Measurements from ENCODE around the gene BMPER. TPM values are rescaled to one million over a fixed set of nuclear protein-coding genes. Genes with fewer than 3 reads are reported as not detected.

BMPER gene
- total and polyA plus RNA-seq, 2 of the 8 experiments (the other 6 are each of a cell fraction or from before 2014, with no cell fraction given), result 0.33 to 0.69 TPM

DNA sequence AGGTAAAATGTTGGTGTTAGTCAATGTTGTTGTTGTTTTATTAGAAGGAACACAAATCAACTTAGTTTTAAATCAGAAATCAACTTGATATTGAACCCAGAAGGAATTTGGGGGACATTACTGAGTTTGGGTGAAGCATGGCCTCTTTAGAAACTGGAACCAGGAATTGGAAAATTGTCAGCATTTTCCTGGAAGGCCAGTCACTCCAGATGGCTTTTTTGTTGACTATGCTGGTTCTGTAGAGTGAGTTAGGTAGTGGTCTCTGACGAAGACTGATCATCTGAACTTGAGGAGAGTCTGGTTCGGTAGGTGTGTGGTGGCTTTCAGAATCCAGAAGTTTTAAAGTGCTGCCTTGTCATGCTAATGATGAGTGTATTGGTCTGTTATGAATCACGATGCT, 111.5 kb downstream of the BMPER start (continued):
- TF ChIP-seq, protein P1, sequence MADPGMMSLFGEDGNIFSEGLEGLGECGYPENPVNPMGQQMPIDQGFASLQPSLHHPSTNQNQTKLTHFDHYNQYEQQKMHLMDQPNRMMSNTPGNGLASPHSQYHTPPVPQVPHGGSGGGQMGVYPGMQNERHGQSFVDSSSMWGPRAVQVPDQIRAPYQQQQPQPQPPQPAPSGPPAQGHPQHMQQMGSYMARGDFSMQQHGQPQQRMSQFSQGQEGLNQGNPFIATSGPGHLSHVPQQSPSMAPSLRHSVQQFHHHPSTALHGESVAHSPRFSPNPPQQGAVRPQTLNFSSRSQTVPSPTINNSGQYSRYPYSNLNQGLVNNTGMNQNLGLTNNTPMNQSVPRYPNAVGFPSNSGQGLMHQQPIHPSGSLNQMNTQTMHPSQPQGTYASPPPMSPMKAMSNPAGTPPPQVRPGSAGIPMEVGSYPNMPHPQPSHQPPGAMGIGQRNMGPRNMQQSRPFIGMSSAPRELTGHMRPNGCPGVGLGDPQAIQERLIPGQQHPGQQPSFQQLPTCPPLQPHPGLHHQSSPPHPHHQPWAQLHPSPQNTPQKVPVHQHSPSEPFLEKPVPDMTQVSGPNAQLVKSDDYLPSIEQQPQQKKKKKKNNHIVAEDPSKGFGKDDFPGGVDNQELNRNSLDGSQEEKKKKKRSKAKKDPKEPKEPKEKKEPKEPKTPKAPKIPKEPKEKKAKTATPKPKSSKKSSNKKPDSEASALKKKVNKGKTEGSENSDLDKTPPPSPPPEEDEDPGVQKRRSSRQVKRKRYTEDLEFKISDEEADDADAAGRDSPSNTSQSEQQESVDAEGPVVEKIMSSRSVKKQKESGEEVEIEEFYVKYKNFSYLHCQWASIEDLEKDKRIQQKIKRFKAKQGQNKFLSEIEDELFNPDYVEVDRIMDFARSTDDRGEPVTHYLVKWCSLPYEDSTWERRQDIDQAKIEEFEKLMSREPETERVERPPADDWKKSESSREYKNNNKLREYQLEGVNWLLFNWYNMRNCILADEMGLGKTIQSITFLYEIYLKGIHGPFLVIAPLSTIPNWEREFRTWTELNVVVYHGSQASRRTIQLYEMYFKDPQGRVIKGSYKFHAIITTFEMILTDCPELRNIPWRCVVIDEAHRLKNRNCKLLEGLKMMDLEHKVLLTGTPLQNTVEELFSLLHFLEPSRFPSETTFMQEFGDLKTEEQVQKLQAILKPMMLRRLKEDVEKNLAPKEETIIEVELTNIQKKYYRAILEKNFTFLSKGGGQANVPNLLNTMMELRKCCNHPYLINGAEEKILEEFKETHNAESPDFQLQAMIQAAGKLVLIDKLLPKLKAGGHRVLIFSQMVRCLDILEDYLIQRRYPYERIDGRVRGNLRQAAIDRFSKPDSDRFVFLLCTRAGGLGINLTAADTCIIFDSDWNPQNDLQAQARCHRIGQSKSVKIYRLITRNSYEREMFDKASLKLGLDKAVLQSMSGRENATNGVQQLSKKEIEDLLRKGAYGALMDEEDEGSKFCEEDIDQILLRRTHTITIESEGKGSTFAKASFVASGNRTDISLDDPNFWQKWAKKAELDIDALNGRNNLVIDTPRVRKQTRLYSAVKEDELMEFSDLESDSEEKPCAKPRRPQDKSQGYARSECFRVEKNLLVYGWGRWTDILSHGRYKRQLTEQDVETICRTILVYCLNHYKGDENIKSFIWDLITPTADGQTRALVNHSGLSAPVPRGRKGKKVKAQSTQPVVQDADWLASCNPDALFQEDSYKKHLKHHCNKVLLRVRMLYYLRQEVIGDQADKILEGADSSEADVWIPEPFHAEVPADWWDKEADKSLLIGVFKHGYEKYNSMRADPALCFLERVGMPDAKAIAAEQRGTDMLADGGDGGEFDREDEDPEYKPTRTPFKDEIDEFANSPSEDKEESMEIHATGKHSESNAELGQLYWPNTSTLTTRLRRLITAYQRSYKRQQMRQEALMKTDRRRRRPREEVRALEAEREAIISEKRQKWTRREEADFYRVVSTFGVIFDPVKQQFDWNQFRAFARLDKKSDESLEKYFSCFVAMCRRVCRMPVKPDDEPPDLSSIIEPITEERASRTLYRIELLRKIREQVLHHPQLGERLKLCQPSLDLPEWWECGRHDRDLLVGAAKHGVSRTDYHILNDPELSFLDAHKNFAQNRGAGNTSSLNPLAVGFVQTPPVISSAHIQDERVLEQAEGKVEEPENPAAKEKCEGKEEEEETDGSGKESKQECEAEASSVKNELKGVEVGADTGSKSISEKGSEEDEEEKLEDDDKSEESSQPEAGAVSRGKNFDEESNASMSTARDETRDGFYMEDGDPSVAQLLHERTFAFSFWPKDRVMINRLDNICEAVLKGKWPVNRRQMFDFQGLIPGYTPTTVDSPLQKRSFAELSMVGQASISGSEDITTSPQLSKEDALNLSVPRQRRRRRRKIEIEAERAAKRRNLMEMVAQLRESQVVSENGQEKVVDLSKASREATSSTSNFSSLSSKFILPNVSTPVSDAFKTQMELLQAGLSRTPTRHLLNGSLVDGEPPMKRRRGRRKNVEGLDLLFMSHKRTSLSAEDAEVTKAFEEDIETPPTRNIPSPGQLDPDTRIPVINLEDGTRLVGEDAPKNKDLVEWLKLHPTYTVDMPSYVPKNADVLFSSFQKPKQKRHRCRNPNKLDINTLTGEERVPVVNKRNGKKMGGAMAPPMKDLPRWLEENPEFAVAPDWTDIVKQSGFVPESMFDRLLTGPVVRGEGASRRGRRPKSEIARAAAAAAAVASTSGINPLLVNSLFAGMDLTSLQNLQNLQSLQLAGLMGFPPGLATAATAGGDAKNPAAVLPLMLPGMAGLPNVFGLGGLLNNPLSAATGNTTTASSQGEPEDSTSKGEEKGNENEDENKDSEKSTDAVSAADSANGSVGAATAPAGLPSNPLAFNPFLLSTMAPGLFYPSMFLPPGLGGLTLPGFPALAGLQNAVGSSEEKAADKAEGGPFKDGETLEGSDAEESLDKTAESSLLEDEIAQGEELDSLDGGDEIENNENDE (IDR thresholded peaks at IDR 0.05; ENCODE audit: insufficient replicate concordance, low read length), result no peak
- TF ChIP-seq KDM4A (IDR thresholded peaks at IDR 0.05; ENCODE audit: low read depth, low read length, severe bottlenecking) (no peak), BRCA1 (IDR thresholded peaks at IDR 0.05; ENCODE audit: low read depth, low read length) (no peak), YY1 (IDR thresholded peaks at IDR 0.05; ENCODE audit: low read depth, low read length) (no peak)
- TF ChIP-seq, protein P2, sequence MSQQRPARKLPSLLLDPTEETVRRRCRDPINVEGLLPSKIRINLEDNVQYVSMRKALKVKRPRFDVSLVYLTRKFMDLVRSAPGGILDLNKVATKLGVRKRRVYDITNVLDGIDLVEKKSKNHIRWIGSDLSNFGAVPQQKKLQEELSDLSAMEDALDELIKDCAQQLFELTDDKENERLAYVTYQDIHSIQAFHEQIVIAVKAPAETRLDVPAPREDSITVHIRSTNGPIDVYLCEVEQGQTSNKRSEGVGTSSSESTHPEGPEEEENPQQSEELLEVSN (IDR thresholded peaks at IDR 0.05), result no peak

Data from H1 (cell line).